ENCODE measurements around the gene GDF7. TPM values are rescaled to one million over a fixed set of nuclear protein-coding genes. Genes with fewer than 3 reads are reported as not detected.

The GDF7 gene
- total and polyA plus RNA-seq, 10 of the 15 experiments (the other 5 are each of a cell fraction or from before 2014, with no cell fraction given): 0.02 to 0.11 (median 0.04) TPM; not detected in 1

DNA sequence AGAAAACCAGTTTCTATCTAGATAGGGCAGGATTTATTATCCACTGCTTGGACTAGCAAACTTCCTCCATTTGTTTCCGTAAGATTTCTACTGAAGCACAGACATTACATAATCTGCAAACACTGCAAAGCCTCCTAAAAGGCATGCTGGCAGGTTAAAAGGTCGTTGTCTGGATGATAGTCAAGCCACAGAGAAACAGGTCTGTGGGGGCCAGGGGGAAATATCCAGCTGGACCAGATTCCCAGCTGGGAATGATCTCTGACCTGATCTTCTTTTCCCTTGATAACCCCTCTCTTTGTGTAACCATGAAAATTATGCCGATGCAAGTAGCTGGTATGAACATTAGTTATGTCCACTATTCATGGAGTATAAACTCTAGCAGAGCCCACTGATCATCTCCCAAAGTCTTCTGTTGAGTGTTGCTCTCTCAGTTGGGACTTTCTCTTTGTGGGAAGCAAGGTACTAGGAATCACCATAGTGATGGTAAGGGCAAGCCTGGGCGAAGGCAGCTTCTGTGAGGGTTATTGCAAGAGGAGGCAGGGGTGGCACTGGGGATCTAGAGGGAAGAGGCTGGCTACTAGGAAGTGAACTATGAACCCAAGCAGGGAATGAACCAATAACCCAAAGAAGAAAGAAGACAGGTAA lies 61.3 kb downstream of the GDF7 start (continued):
- TF ChIP-seq EED (IDR thresholded peaks at IDR 0.05; ENCODE audit: low read depth) (no peak), TCF3 (IDR thresholded peaks at IDR 0.05; ENCODE audit: borderline replicate concordance, insufficient read depth, low read depth, low read length) (no peak), FOXM1 (IDR thresholded peaks at IDR 0.05; ENCODE audit: low read depth, low read length) (no peak), RFX5 (IDR thresholded peaks at IDR 0.05; ENCODE audit: low read depth, low read length) (no peak), SIX5 (IDR thresholded peaks at IDR 0.05; ENCODE audit: low read depth, low read length, severe bottlenecking) (no peak), HCFC1 (IDR thresholded peaks at IDR 0.05; ENCODE audit: low read length) (no peak)
- TF ChIP-seq, protein P1, sequence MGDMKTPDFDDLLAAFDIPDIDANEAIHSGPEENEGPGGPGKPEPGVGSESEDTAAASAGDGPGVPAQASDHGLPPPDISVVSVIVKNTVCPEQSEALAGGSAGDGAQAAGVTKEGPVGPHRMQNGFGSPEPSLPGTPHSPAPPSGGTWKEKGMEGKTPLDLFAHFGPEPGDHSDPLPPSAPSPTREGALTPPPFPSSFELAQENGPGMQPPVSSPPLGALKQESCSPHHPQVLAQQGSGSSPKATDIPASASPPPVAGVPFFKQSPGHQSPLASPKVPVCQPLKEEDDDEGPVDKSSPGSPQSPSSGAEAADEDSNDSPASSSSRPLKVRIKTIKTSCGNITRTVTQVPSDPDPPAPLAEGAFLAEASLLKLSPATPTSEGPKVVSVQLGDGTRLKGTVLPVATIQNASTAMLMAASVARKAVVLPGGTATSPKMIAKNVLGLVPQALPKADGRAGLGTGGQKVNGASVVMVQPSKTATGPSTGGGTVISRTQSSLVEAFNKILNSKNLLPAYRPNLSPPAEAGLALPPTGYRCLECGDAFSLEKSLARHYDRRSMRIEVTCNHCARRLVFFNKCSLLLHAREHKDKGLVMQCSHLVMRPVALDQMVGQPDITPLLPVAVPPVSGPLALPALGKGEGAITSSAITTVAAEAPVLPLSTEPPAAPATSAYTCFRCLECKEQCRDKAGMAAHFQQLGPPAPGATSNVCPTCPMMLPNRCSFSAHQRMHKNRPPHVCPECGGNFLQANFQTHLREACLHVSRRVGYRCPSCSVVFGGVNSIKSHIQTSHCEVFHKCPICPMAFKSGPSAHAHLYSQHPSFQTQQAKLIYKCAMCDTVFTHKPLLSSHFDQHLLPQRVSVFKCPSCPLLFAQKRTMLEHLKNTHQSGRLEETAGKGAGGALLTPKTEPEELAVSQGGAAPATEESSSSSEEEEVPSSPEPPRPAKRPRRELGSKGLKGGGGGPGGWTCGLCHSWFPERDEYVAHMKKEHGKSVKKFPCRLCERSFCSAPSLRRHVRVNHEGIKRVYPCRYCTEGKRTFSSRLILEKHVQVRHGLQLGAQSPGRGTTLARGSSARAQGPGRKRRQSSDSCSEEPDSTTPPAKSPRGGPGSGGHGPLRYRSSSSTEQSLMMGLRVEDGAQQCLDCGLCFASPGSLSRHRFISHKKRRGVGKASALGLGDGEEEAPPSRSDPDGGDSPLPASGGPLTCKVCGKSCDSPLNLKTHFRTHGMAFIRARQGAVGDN (IDR thresholded peaks at IDR 0.05): no peak

Other genes with a start within 250 kb of the GDF7 start
- gene RHOB, start 220.1 kb upstream of the GDF7 start, total RNA-seq (2014; rRNA removed): 4.1 and 4.8 TPM in 2 replicates
- 1.0 and 1.2 TPM in 2 replicates for gene RHOB, start 220.1 kb upstream of the GDF7 start, total RNA-seq (2014; rRNA removed; fragmentation: Illumina TruSeq; extraction: Trizol)
- gene RHOB, start 220.1 kb upstream of the GDF7 start, total RNA-seq (2021): 4.0 and 4.5 TPM in 2 replicates
- 1.1 and 1.8 TPM in 2 replicates for gene RHOB, start 220.1 kb upstream of the GDF7 start, polyA plus RNA-seq (2011; rRNA removed)
- 0.73 and 1.2 TPM in 2 replicates for gene RHOB, start 220.1 kb upstream of the GDF7 start, polyA plus RNA-seq (2014; fragmentation: Illumina TruSeq; extraction: Trizol)
- gene RHOB, start 220.1 kb upstream of the GDF7 start, polyA plus RNA-seq (2014; fragmentation: Nextera tagmentation; extraction: Ambion mirVana): under 1 TPM; 0.03 to 0.35 TPM
- 2.8 and 3.0 TPM in 2 replicates for gene RHOB, start 220.1 kb upstream of the GDF7 start, polyA plus RNA-seq (2014; rRNA removed)
- gene RHOB, start 220.1 kb upstream of the GDF7 start, polyA plus RNA-seq (2016; fragmentation: Nextera tagmentation; extraction: Ambion mirVana): under 1 TPM; 0.45 to 0.87 TPM
- 5.0 TPM in 2 replicates for gene HS1BP3, start 16.0 kb upstream of the GDF7 start, total RNA-seq (2014; rRNA removed)
- gene HS1BP3, start 16.0 kb upstream of the GDF7 start, total RNA-seq (2014; rRNA removed; fragmentation: Illumina TruSeq; extraction: Trizol): 3.5 and 3.6 TPM in 2 replicates
- 4.8 and 5.3 TPM in 2 replicates for gene HS1BP3, start 16.0 kb upstream of the GDF7 start, total RNA-seq (2021)
- gene HS1BP3, start 16.0 kb upstream of the GDF7 start, polyA plus RNA-seq (2011; rRNA removed): 3.5 and 6.2 TPM in 2 replicates
- gene HS1BP3, start 16.0 kb upstream of the GDF7 start, polyA plus RNA-seq (2014; fragmentation: Illumina TruSeq; extraction: Trizol): 3.8 TPM in 2 replicates
- gene HS1BP3, start 16.0 kb upstream of the GDF7 start, polyA plus RNA-seq (2014; fragmentation: Nextera tagmentation; extraction: Ambion mirVana): under 1 TPM; 0.47 to 0.57 TPM
- 5.0 and 5.6 TPM in 2 replicates for gene HS1BP3, start 16.0 kb upstream of the GDF7 start, polyA plus RNA-seq (2014; rRNA removed)
- 1 to 10 TPM; 4.3 to 7.2 TPM for gene HS1BP3, start 16.0 kb upstream of the GDF7 start, polyA plus RNA-seq (2016; fragmentation: Nextera tagmentation; extraction: Ambion mirVana)
- 25.4 and 32.7 TPM in 2 replicates for gene LDAH, start 156.0 kb downstream of the GDF7 start, total RNA-seq (2014; rRNA removed)
- 33.7 and 34.2 TPM in 2 replicates for gene LDAH, start 156.0 kb downstream of the GDF7 start, total RNA-seq (2014; rRNA removed; fragmentation: Illumina TruSeq; extraction: Trizol)
- 26.3 and 31.1 TPM in 2 replicates for gene LDAH, start 156.0 kb downstream of the GDF7 start, total RNA-seq (2021)
- gene LDAH, start 156.0 kb downstream of the GDF7 start, polyA plus RNA-seq (2011; rRNA removed): 44.7 and 56.8 TPM in 2 replicates
- 40.1 and 40.6 TPM in 2 replicates for gene LDAH, start 156.0 kb downstream of the GDF7 start, polyA plus RNA-seq (2014; fragmentation: Illumina TruSeq; extraction: Trizol)
- gene LDAH, start 156.0 kb downstream of the GDF7 start, polyA plus RNA-seq (2014; fragmentation: Nextera tagmentation; extraction: Ambion mirVana): 10 to 100 TPM; 18.7 to 25.0 TPM
- 14.8 and 17.9 TPM in 2 replicates for gene LDAH, start 156.0 kb downstream of the GDF7 start, polyA plus RNA-seq (2014; rRNA removed)
- 10 to 100 TPM; 35.2 to 37.5 TPM for gene LDAH, start 156.0 kb downstream of the GDF7 start, polyA plus RNA-seq (2016; fragmentation: Nextera tagmentation; extraction: Ambion mirVana)